Loucy (cell line): Measurements from ENCODE around the gene DTNB.
A peak's percentile ranks its signal among the peaks of the same experiment; 100 is the strongest.

ENCODE experiments used
- H2AFZ ChIP-seq: fragments of 200-600 bp; sonication (generic); 2 replicates; pipeline ENCODE4 v1.6.0; 2016; ENCODE audit warnings: antibody characterized with exemption, mild to moderate bottlenecking, low read length, moderate library complexity
- H3F3A ChIP-seq: fragments of 200-600 bp; 2 replicates; pipeline ENCODE4 v1.6.0; 2016; ENCODE audit warnings: antibody characterized with exemption, low read depth, mild to moderate bottlenecking
- H3K27me3 ChIP-seq: fragments of 200-600 bp; sonication (generic); 2 replicates; pipeline ENCODE4 v1.6.1; 2014; ENCODE audit warnings: low read length, mild to moderate bottlenecking; ENCODE audit not compliant: insufficient read depth, poor library complexity, severe bottlenecking
- H3K36me3 ChIP-seq: fragments of 200-600 bp; sonication (generic); 2 replicates; pipeline ENCODE4 v1.6.1; 2016; ENCODE audit warnings: low read length; ENCODE audit not compliant: insufficient read depth
- H3K4me1 ChIP-seq: fragments of 200-600 bp; sonication (generic); 2 replicates; pipeline ENCODE4 v1.5.1; 2014; ENCODE audit warnings: low read length, mild to moderate bottlenecking; ENCODE audit not compliant: insufficient read depth, poor library complexity, severe bottlenecking
- H3K4me2 ChIP-seq: fragments of 200-600 bp; sonication (generic); 2 replicates; pipeline ENCODE4 v1.6.0; 2014; ENCODE audit warnings: antibody characterized with exemption, low read length, low read depth, mild to moderate bottlenecking; ENCODE audit not compliant: poor library complexity, severe bottlenecking
- H3K4me3 ChIP-seq: fragments of 200-600 bp; sonication (generic); 2 replicates; pipeline ENCODE4 v1.5.1; 2014; ENCODE audit warnings: low read length, mild to moderate bottlenecking, mixed read lengths; ENCODE audit not compliant: poor library complexity, severe bottlenecking
- H3K79me2 ChIP-seq: fragments of 200-600 bp; sonication (generic); 2 replicates; pipeline ENCODE4 v1.6.1; 2014; ENCODE audit warnings: low read length; ENCODE audit not compliant: insufficient read depth
- H3K9ac ChIP-seq: fragments of 200-600 bp; sonication (generic); 2 replicates; pipeline ENCODE4 v1.6.0; 2014; ENCODE audit warnings: mild to moderate bottlenecking, low read depth, low read length, moderate library complexity; ENCODE audit not compliant: poor library complexity, severe bottlenecking
- H3K9me2 ChIP-seq: fragments of 200-600 bp; sonication (generic); replicated peaks from 2 replicates; pipeline ENCODE4 v1.6.1; 2016; ENCODE audit warnings: low read depth, low read length, mixed read lengths
- H3K9me3 ChIP-seq: fragments of 200-600 bp; sonication (generic); 2 replicates; pipeline ENCODE4 v1.6.1; 2014; ENCODE audit warnings: mild to moderate bottlenecking, antibody characterized with exemption, low read length, low read depth; ENCODE audit not compliant: insufficient read depth
- H4K20me1 ChIP-seq: fragments of 200-600 bp; sonication (generic); 2 replicates; pipeline ENCODE4 v1.6.0; 2014; ENCODE audit warnings: antibody characterized with exemption, low read length, mild to moderate bottlenecking; ENCODE audit not compliant: insufficient read depth, poor library complexity, severe bottlenecking
- CTCF ChIP-seq: fragments of 200-600 bp; sonication (generic); conservative IDR thresholded peaks from 2 replicates; pipeline ENCODE4 v1.5.1; 2014; ENCODE audit warnings: mild to moderate bottlenecking, antibody characterized with exemption, low read length
- EZH2phosphoT487 ChIP-seq: fragments of 200-600 bp; IDR thresholded peaks from 2 replicates; pipeline ENCODE4 v1.6.1; 2018; ENCODE audit warnings: antibody characterized with exemption, mild to moderate bottlenecking, moderate library complexity, borderline replicate concordance

The DTNB gene

GRCh38 chr2:25521665-25522387, 151.6 kb downstream of the DTNB start:
- H3K9ac ChIP-seq = no peak overlapping the region
- H3K4me1 ChIP-seq = no peaks in the 10 kb centered on the region
- H3K79me2 ChIP-seq = no peaks in the 10 kb centered on the region
- no peaks in the 10 kb centered on the region for H3K9me3 ChIP-seq
- no peaks in the 10 kb centered on the region for H4K20me1 ChIP-seq
- H3K27me3 ChIP-seq = no peaks in the 10 kb centered on the region
- H3K4me2 ChIP-seq = peak overlapping the region; percentile 8
- peak overlapping the region; percentile 4; the same call in 1 of the 2 replicates for H2AFZ ChIP-seq
- no peaks in the 10 kb centered on the region for H3F3A ChIP-seq
- no peak overlapping the region for H3K4me3 ChIP-seq
- no peaks in the 10 kb centered on the region for H3K36me3 ChIP-seq
- no peaks in the 10 kb centered on the region for H3K9me2 ChIP-seq
- TF ChIP-seq CTCF = peak; percentile 91
- TF ChIP-seq EZH2phosphoT487 = no peak

GRCh38 chr2:25521126-25521525, 152.3 kb downstream of the DTNB start:
- no peak overlapping the region for H3K9ac ChIP-seq
- no peaks in the 10 kb centered on the region for H3K27me3 ChIP-seq

GRCh38 chr2:25517701-25518100, 155.7 kb downstream of the DTNB start:
- Histone ChIP-seq H3K4me2 (no peak overlapping the region), H4K20me1 (no peaks in the 10 kb centered on the region), H3K36me3 (no peaks in the 10 kb centered on the region), H3K9ac (no peak overlapping the region), H3K9me2 (no peaks in the 10 kb centered on the region), H3K79me2 (no peaks in the 10 kb centered on the region), H3K4me3 (no peak overlapping the region), H3F3A (no peaks in the 10 kb centered on the region), H3K9me3 (no peaks in the 10 kb centered on the region), H3K4me1 (peaks cover 11% of the 10 kb centered on the region), H3K27me3 (no peaks in the 10 kb centered on the region), H2AFZ (no peak overlapping the region)
- no peak for TF ChIP-seq CTCF
- no peak for TF ChIP-seq EZH2phosphoT487

More at GRCh38 chr2:25521126-25521525, 152.3 kb downstream of the DTNB start:
- no peaks in the 10 kb centered on the region for H3K79me2 ChIP-seq
- H3K4me2 ChIP-seq = no peak overlapping the region
- H3F3A ChIP-seq = no peaks in the 10 kb centered on the region
- H3K9me3 ChIP-seq = no peaks in the 10 kb centered on the region
- H3K4me1 ChIP-seq = no peaks in the 10 kb centered on the region
- H2AFZ ChIP-seq = no peak overlapping the region
- no peak for TF ChIP-seq CTCF
- no peaks in the 10 kb centered on the region for H4K20me1 ChIP-seq
- no peak overlapping the region for H3K4me3 ChIP-seq
- no peaks in the 10 kb centered on the region for H3K9me2 ChIP-seq
- no peaks in the 10 kb centered on the region for H3K36me3 ChIP-seq
